Retinal pigment epithelial cell (primary cell): Measurements from ENCODE around the gene SAE1.

Source experiments
- DNase-seq: peaks from one replicate; pipeline ENCODE4 v3.0.0-alpha.2; 2010; ENCODE audit warnings: low read depth
- H3K4me3 ChIP-seq: 2 replicates; pipeline ENCODE4 v1.5.1; 2011; ENCODE audit warnings: mild to moderate bottlenecking, low read length, control low read depth, moderate library complexity
- TF ChIP-seq, protein P1 (sequence below): conservative IDR thresholded peaks from 2 replicates; pipeline ENCODE4 v1.5.1; 2011; ENCODE audit warnings: low read depth, low read length, control low read depth, inconsistent platforms

The SAE1 gene

DNA sequence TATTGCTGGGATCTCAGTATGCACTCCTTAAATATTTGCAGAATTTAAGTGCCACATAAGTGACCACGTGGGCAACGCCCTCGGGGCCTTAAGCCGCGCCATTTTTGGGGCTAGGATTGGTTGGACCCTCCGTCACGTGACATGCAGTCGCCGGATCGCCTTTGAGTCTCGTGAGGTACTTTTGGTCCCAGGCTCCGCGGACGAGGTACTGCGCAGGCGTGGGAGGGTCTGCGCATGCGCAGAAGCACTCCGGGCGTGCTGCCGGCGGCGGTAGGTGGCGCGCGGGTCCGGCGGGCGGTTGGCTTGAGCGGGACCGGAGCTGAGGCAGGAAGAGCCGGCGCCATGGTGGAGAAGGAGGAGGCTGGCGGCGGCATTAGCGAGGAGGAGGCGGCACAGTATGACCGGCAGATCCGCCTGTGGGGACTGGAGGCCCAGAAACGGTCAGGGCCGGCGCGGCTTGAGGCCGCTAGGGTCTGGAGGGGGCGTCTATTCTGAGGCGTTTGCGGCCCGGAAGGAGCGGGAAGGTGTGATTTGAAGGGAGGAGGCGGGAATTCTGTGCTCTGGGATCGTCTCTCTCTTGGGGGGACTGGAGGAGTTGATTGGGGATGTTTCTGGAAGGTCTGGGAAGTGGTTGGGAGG lies at the start of gene SAE1:
SAE1 (plus strand) TSS at position 247 of the 639 bp plus-strand sequence; CDS start at position 343, 96 bp downstream.
- H3K4me3 ChIP-seq = peak within 1 kb of the TSS; percentile 94
- TF ChIP-seq, protein P1, sequence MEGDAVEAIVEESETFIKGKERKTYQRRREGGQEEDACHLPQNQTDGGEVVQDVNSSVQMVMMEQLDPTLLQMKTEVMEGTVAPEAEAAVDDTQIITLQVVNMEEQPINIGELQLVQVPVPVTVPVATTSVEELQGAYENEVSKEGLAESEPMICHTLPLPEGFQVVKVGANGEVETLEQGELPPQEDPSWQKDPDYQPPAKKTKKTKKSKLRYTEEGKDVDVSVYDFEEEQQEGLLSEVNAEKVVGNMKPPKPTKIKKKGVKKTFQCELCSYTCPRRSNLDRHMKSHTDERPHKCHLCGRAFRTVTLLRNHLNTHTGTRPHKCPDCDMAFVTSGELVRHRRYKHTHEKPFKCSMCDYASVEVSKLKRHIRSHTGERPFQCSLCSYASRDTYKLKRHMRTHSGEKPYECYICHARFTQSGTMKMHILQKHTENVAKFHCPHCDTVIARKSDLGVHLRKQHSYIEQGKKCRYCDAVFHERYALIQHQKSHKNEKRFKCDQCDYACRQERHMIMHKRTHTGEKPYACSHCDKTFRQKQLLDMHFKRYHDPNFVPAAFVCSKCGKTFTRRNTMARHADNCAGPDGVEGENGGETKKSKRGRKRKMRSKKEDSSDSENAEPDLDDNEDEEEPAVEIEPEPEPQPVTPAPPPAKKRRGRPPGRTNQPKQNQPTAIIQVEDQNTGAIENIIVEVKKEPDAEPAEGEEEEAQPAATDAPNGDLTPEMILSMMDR = peak; percentile 40
- DNase-seq = peak; percentile 93

- DNase-seq = no peak
- TF ChIP-seq, protein P1 = no peak
- no peak overlapping the region for H3K4me3 ChIP-seq
These were observed 49.5 kb upstream of the SAE1 start for GRCh38 chr19:47081095-47081494.

DNA sequence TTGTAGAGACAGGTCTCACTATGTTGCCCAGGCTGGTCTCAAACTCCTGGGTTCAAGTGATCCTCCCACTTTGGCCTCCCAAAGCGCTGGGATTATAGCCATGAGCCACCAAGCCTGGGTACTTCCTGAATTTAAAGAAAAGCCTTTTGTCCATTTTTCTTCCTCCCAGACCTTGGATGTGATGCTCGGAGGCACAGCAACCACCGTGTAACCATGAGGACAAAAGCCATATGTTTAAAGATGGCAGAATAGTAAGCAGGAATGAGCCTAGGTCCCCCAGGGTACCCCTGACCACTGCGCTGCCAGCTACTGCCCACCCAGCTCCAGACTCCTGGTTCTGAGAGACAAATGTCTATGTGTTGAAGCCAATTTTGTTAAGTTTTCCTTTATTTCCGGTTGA lies 48.1 kb upstream of the SAE1 start:
- no peak for DNase-seq
- TF ChIP-seq, protein P1 = no peak

GRCh38 chr19:47084879-47085439 lies 45.7 kb upstream of the SAE1 start:
- H3K4me3 ChIP-seq = no peak overlapping the region
- no peak for DNase-seq
- TF ChIP-seq, protein P1 = no peak

More for the DNA sequence above, 48.1 kb upstream of the SAE1 start:
- H3K4me3 ChIP-seq = no peak overlapping the region

DNA sequence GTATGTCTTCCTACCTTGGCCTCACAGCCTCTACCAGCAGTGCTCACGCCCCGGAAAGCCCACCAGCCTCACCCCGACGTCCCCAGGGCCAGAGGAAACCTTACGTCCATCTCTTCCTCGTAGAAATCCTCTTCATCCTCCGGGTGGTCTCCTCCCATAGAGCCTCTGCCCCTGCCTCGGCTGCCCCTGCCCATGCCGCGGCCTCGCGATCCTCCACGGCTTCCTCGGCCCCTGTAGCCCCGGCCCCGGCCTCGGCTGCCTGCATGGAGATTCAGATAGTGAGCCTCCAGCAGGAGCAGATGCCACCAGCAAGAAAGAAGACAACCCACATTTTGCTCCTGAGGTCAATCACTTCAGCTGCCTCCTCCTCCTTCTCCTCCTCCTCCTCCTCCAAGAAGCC lies 44.4 kb upstream of the SAE1 start:
- H3K4me3 ChIP-seq = no peak overlapping the region
- TF ChIP-seq, protein P1 = no peak
- DNase-seq = no peak

- H3K4me3 ChIP-seq = no peak overlapping the region
- TF ChIP-seq, protein P1 = no peak
- no peak for DNase-seq
These were observed 40.8 kb upstream of the SAE1 start for GRCh38 chr19:47089767-47090350.

DNA sequence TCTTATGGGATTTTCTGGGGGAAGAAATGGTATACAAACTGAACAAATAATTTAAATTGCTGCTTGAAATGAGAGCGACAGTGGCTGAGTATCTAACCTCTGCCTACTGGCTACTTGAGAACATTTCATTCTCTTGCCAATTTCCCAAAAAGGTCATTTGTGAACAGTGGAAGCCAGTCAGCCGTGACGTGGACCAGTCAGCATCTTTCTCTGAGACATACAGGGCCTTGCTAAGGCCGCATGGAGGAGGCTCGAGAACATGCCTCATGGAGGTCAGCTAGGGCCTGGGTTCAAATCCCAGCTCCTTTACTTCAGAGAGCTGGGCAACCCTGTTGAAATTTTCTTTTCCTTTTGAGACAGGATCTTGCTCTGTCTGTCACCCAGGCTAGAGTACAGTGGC lies 37.4 kb upstream of the SAE1 start:
- DNase-seq = no peak
- TF ChIP-seq, protein P1 = no peak
- no peak overlapping the region for H3K4me3 ChIP-seq
